Prostate gland (tissue), 2 donors: ENCODE measurements around the gene GLRB. TPM values are rescaled to one million over a fixed set of nuclear protein-coding genes. Genes with fewer than 3 reads are reported as not detected.

ENCODE experiments used
- DNase-seq: peaks from one replicate; pipeline ENCODE4 v3.0.0-alpha.2; 2019; ENCODE audit warnings: low spot score
- H3K27ac ChIP-seq, 2 donors: fragments of 200-600 bp; sonication (generic); 2 replicates each; pipeline ENCODE4 v1.5.1; 2017 to 2019
- H3K27me3 ChIP-seq: fragments of 200-600 bp; sonication (generic); replicated peaks from 2 replicates; pipeline ENCODE4 v1.5.1; 2019; ENCODE audit not compliant: insufficient read depth
- H3K36me3 ChIP-seq, 2 donors: fragments of 200-600 bp; sonication (generic); 1 replicate in 1 of 2; 2 replicates in 1 of 2; pipeline versions ENCODE4 v1.5.1 to v1.8.1; 2017 to 2019
- H3K4me1 ChIP-seq: fragments of 200-600 bp; sonication (generic); replicated peaks from 2 replicates; pipeline ENCODE4 v1.5.1; 2019
- H3K4me3 ChIP-seq, 2 donors: fragments of 200-600 bp; sonication (generic); 2 replicates each; pipeline ENCODE4 v1.5.1; 2017 to 2019
- H3K9me3 ChIP-seq: fragments of 200-600 bp; sonication (generic); 2 replicates; pipeline ENCODE4 v1.5.1; 2017
- CTCF ChIP-seq, 4 experiments: fragments of 200-600 bp in 2 of 4; fragments of 450-650 bp in 2 of 4; sonication (generic) in 2 of 4; IDR thresholded peaks; 1 replicate in 3 of 4; 2 replicates in 1 of 4; pipeline ENCODE4 v1.5.1; 2016 to 2019; ENCODE audit warnings: antibody characterized with exemption in 4 of 4, mild to moderate bottlenecking in 2 of 4, moderate library complexity in 2 of 4
- POLR2A ChIP-seq: fragments of 450-650 bp; IDR thresholded peaks from one replicate; pipeline ENCODE4 v1.6.1; 2016; ENCODE audit warnings: antibody characterized with exemption, mild to moderate bottlenecking
- POLR2AphosphoS5 ChIP-seq: sonication (generic); formaldehyde crosslinking; IDR thresholded peaks from one replicate; pipeline ENCODE4 v1.6.1; 2017; ENCODE audit warnings: antibody characterized with exemption
- WGBS: methylation state at CpG from one replicate; pipeline ENCODE4 v1.1.5; 2018; 5-methylcytosine and 5-hydroxymethylcytosine counted together
- intact Hi-C: fragments of 100-400 bp; cut with DNase I; formaldehyde crosslinking; loops from one replicate; pipeline ENCODE4 v1.14.2; 2022
- total RNA-seq, 2 donors: library from RNA; depleted of rRNA; stranded (reverse); fragments of >200 nt; gene quantifications; one replicate each; pipeline ENCODE4 v1.1.0, GENCODE V29; 2016

GLRB gene
- total RNA-seq, 2 donors from 2014 or later = 2.6 to 12.7 TPM

DNA sequence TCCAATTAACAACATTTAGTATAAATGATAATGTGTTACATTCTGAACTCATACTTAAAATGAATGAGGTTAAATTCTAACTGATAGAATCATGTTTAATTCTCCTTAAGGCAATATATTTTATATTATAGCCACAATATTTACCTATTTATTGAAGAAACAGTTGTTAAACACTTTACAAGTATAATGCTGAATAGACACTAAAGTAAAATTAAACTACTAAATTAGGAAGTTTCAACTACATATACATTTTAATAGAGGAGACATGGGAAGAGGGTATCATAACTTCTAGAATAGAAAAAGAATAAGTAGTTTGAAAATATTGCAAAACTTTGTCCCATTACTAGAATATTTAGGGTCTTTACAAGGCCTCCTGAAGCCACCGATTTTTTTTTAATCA is 108.3 kb downstream of the GLRB start:
- Histone ChIP-seq H3K4me3 (no peak overlapping the region), H3K27ac (no peak overlapping the region), H3K4me1 (no peaks in the 10 kb centered on the region), H3K27me3 (no peaks in the 10 kb centered on the region), H3K36me3 (no peaks in the 10 kb centered on the region), H3K9me3 (no peaks in the 10 kb centered on the region)
- intact Hi-C loops = no loop called here
- TF ChIP-seq CTCF (IDR thresholded peaks at IDR 0.05) (no peak), POLR2A (no peak), POLR2AphosphoS5 (no peak)
- WGBS = 86% methylated on average over 1 of the region's 1 CpG
- DNase-seq = no peak

DNA sequence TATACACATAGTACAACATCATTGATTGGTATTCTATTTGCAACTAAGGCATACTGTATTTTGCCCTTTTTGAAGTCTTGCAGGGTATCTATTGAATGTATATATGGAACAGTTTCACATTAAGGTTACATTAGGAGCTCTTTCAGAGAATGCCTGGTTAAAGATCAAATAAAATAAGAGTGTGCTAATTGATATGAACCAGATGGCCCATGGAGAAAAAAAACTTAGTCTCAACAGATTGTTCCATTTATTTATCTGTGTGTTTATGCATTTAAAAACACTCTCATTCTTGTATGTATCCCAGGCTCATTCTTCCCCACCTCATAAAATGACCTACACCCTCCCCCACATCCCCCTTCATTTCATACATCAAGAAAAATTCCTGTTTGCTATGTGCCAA is 109.4 kb downstream of the GLRB start:
- TF ChIP-seq CTCF (IDR thresholded peaks at IDR 0.05) = no peak
- no peak for TF ChIP-seq POLR2A
- no peak for TF ChIP-seq POLR2AphosphoS5
- Histone ChIP-seq H3K4me3 (no peak overlapping the region), H3K4me1 (no peaks in the 10 kb centered on the region), H3K36me3 (no peaks in the 10 kb centered on the region), H3K27ac (no peak overlapping the region), H3K9me3 (no peaks in the 10 kb centered on the region), H3K27me3 (no peaks in the 10 kb centered on the region)
- DNase-seq = no peak
- intact Hi-C loops = no loop called here

GRCh38 chr4:157195374-157195773 is 119.4 kb downstream of the GLRB start:
- no peaks in the 10 kb centered on the region for H3K27me3 ChIP-seq
- no peaks in the 10 kb centered on the region for H3K9me3 ChIP-seq
- intact Hi-C loops = no loop called here

DNA sequence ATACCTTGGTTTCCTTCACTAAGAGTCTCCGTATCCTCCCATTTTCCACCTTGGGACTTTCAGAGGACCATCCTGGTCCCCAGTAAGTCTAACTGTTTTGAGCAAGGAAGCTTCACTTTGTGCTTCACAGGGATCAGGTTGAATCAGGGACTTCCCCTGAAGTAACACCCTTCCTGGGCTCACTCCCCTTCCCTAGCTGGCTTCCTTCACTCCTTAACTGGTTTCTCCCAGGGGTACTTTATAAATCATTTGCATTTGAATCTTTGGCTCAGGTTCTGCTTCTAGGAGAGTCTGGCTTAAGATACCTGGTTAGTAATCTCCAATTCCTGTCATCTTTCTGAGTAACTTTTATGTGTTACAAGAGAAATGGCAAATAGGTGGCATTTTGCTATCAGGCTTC is 120.1 kb downstream of the GLRB start:
- no peaks in the 10 kb centered on the region for H3K36me3 ChIP-seq
- DNase-seq = no peak
- WGBS = 95% methylated on average over 1 of the region's 1 CpG
- TF ChIP-seq POLR2AphosphoS5 = no peak
- H3K27ac ChIP-seq = no peak overlapping the region
- no peaks in the 10 kb centered on the region for H3K9me3 ChIP-seq
- intact Hi-C loops = no loop called here
- H3K4me3 ChIP-seq = no peak overlapping the region
- H3K4me1 ChIP-seq = no peaks in the 10 kb centered on the region
- H3K27me3 ChIP-seq = no peaks in the 10 kb centered on the region

More at GRCh38 chr4:157195374-157195773, 119.4 kb downstream of the GLRB start:
- no peak for DNase-seq
- H3K4me1 ChIP-seq = no peaks in the 10 kb centered on the region
- H3K27ac ChIP-seq = no peak overlapping the region
- WGBS = 91% methylated on average over 2 of the region's 2 CpGs
- H3K4me3 ChIP-seq = no peak overlapping the region
- no peaks in the 10 kb centered on the region for H3K36me3 ChIP-seq
- no peak for TF ChIP-seq CTCF (IDR thresholded peaks at IDR 0.05)
- no peak for TF ChIP-seq POLR2AphosphoS5
- TF ChIP-seq POLR2A = no peak

- H3K27ac ChIP-seq = no peak overlapping the region
- H3K4me1 ChIP-seq = no peaks in the 10 kb centered on the region
- no peaks in the 10 kb centered on the region for H3K27me3 ChIP-seq
- no peaks in the 10 kb centered on the region for H3K36me3 ChIP-seq
- no peak for DNase-seq
- H3K4me3 ChIP-seq = no peak overlapping the region
- intact Hi-C loops = no loop called here
- WGBS = 80% methylated on average over 17 of the region's 17 CpGs
- H3K9me3 ChIP-seq = no peaks in the 10 kb centered on the region
- TF ChIP-seq POLR2A (no peak), CTCF (IDR thresholded peaks at IDR 0.05) (no peak), POLR2AphosphoS5 (no peak)
Measured at GRCh38 chr4:157204634-157205244, 128.8 kb downstream of the GLRB start.
